GM21515 (cell line): ENCODE data around the gene ELOVL1.
"Not testable (repeated sequence)": the region's sequence is repeated elsewhere in the genome, so short reads cannot be mapped to it uniquely, and the experiment has no call there.

Experiments
- ATAC-seq: cut with Tn5 transposase; IDR thresholded peaks from one replicate; pipeline ENCODE4 v1.9.1; 2021; ENCODE audit not compliant: unreplicated experiment

The ELOVL1 gene

GRCh38 chr1:43382027-43382779 lies 14.4 kb upstream of the ELOVL1 start:
- no peak for ATAC-seq

DNA sequence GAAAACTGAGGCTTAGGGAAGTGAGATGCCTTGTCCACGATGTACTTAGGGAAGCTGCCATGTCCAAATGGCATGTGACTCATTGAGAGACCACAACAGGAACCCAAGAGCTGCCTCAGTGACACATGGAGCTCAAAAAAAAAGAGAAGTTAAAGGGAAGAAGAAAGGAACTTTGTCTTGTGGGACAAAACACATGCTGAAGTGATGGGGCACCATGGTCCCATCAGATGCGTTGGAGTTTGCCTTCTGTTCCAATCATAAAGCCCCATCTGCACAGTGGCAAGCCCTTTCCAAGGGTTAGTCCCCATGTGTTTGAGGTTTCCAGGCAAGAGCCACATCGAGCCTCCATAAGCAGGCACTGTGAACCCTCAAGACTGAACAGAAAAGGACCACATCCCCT lies 13.8 kb upstream of the ELOVL1 start:
- ATAC-seq, result no peak

GRCh38 chr1:43379476-43379875 lies 11.7 kb upstream of the ELOVL1 start:
- ATAC-seq, result no peak

DNA sequence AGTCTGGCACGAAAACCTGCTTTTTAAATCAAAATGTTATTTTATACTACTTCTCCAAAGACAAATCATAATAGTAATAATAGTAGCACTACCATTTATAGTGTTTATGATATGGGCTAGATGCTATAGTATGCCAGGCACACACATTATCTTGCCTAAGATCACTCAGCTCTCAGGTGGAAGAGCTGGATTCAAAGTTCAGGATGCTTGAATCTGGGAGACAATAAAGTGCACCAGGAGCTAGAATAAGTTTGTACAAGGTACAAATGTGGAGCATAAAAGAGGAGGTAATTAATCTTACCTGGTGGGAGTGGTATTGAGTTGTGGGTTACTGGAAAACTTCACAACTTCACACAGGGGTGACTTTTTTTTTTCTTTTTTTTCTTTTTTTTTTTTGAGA lies 10.0 kb upstream of the ELOVL1 start:
- no peak for ATAC-seq

DNA sequence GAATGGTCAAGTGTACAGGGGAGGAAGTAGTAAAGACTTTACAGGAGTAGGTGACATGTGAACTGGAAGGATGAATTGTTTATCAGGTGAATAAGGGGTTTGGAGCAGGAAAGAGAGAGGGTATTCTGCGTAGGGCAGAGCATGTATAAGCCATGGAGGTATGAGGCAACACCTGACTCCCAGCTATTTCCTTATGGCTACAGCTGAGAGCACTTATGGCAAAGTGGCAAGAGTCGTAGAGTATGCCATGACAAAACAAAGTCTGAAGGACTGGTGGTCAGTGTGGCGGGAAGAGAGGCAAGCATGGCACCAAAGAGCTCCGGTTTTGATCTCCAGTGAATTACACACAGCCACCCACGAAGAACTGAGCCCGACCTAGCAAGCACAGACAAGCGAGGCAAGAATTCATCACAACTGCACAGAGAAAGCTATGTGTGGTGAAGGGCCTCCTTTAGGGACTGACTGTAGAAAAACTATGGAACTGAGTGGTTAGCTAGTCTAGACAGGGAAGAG lies 9.0 kb upstream of the ELOVL1 start:
- no peak for ATAC-seq

DNA sequence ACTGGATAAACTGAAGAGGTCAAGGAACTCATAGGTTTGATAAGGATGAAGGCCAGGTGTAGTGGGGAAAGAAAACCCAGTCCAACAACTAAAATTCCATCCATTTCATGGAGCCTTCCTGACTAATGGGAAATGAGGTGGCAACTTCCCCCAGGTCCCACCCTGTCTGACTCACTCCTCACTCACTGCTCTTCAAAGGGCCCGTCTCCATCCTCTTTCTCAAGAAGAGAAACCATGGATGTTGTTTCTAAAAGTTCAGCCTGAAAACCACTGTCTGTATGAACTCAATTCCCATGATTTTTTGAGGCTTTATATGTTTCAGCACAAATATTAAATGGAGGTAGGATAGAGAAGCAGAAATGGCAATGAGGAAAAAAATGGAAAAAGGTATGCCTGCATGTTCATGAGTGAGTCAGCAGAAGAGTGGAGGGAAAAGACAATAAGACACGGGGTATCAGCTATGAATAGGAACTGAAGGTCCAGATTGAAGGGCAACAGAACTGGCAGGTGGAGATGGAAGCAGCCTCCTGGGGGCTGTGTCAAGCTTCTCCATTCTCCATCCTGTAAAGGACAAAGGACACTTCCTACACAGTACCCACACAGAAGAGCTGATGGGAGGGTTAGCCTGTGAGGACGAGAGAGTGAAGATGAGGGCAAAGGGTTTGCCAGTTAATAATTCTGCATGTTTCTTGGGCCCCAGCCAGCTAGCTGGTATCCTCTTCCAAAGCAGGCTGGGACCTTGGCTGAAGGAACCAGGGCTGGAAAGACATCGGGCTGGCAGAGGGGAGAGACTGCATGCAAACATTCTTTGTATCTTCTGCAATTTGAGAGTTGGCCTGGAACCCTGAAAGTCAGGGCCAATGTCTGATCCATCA lies 5.5 kb upstream of the ELOVL1 start:
- no peak for ATAC-seq

DNA sequence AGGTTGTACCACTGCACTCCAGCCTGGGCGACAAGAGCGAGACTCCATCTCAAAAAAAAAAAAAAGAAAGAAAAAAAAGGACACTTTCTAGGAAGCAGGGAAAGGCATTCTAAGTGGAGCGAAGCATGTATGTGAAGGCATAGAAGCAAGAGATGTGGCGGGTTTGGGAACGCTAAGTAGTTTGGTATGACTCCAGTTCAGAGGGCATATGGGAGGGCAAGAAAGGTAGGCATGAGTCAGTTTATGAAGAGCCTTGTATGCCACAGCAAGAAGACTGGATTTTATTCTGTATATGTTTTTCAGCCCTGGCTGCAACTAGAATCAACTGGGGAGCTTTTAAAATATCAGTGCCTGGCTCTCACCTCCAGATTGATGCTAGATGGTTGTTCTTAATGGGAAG lies 4.4 kb upstream of the ELOVL1 start:
- no peak for ATAC-seq

GRCh38 chr1:43370564-43370963 lies 2.8 kb upstream of the ELOVL1 start:
- ATAC-seq, result no peak

- ATAC-seq, result not testable (repeated sequence)
These were observed 2.0 kb upstream of the ELOVL1 start for GRCh38 chr1:43369779-43370178.

DNA sequence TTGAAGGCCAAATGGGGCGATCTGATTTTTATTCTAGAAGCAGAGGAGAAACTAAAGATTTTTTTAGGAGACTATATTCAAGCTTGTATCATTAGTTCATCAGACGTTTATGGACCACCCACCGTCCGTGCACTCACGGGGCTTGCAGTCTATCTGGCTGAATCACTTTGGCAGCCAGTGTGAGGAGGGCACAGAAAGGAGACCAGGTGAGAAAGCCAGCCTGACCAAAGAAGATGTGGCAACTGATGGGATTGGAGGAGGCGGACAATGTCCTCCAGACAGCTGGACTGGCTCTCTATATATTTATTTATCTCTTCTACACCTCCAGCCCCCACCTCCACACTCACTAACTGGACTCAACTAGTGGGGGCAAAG lies 822 bp upstream of the ELOVL1 start:
- ATAC-seq, result peak; percentile 3

DNA sequence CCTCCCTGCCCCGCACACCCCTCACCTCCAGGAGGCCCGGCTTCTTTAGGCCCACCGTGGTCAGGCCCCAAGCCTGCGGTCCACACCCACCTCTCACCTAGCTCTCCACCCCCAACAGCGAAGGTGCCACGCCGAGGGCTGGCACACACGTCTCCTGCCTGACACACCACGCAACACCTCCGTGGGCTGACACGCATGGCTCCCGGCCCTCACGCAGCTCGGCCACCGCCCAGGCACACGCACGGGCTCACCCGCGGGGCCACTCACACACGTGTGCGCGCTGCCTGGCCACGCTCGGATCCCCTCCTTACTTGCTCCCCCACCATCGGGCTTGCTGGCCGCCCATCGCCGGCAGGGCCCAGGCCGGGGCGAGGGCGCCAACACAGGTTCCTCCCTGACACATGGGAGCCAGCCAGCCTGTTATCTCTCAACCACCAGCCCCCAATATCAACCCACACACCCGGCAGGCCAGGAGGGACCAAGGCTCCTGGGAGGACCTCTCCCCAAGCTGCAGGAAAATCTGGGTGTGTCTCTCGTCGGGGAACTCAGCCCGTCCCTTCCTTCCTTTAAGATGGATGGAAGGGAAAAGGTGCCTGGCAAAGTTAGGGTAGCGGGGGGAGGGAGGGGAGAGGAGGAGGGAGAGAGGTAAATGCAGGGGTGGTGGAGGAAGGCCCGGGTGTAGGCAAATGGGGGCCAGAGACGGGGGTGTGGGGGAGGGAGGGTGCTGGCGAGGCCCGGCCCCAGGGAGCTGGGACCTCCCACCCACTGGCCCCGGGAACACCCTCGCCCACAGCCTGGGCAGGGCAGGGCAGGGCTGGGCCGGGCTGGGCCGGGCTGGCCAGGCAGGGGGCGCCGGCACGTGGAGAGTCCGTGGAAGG lies 546 bp downstream of the ELOVL1 start:
- peak; percentile 33 for ATAC-seq

- no peak for ATAC-seq
These were observed 1.2 kb downstream of the ELOVL1 start for GRCh38 chr1:43366601-43367025.

GRCh38 chr1:43366179-43366578 lies 1.6 kb downstream of the ELOVL1 start:
- no peak for ATAC-seq

DNA sequence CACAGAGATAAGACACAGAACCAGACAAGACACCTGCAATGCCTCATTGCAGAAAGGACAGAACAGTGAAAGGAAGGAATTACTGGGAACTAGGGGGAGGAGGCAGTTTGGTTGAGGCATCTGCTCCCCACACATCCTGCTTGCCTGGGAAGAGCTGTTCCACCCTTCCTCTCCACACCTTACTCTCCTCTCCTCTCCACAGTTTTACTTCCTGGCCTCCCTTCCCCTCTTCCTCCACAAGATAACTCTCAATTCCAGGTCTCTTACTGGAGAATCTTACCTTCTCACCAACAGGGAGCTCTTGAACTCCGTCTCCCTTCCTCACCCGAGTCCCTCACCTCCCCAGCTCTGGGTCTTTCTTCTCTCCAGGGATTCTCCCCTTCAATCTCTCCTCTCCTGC lies 2.1 kb downstream of the ELOVL1 start:
- ATAC-seq, result no peak

DNA sequence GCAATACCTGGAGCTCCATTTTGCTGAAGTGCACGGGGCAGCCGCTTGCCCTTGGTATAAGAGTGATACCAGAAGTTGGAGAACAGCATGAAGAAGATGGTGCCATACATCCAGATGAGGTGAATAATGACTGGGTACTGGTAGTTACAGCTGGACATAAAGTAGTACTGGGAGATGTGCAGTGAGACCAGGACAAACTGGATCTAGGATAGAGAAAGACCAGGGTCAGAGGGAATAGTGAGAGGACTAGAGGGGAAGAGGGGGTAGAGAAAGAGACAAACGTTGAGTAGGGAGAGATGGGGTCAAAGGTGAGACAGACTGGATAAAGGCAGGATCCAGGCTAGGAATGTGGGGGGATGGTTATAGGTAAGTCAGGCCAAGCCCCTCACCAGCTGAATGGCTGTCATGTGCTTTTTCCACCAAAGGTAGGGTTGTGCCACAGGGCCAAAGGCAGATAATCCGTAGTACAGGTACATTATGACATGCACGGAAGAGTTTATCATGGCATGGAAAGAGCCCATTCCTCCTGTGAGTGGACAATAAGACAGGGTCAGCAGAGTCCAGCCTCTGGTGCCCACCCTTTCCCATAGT lies 3.8 kb downstream of the ELOVL1 start:
- no peak for ATAC-seq

DNA sequence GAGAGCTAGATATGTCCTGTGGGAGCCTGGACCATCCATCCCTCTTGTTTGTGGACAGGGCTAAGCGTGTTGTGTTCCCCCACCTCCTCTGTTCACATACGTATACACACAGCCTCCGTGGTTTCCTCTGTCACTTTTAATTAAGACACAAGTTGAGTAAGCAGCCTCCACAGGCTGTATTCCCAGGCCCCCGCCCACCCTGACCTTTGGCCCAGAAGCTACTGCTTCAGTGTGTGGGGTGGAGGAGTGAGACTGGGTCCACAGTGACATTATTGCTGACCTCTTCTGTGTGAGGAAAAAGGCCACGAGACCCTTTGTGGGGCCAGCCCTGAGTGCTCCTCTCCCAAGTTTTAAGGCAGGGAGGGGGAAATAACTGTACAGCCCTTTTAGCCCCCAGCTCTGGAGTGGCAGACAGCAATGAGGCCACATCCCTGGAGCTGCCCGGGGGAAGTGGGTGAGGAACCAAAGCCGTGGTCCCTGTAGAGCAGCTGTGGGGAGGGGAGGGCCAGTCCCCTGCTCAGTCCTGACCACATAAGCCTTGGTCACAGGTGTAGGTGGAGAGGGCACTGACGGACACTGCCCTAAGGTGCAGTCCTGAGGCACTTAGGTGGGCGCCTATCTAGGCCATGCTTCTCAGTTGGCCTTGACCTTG lies 4.4 kb downstream of the ELOVL1 start:
- ATAC-seq, result no peak

- ATAC-seq, result no peak
These were observed 7.2 kb downstream of the ELOVL1 start for GRCh38 chr1:43360616-43361015.

- ATAC-seq, result no peak
These were observed 8.1 kb downstream of the ELOVL1 start for GRCh38 chr1:43359696-43360095.

GRCh38 chr1:43358746-43359693 lies 8.8 kb downstream of the ELOVL1 start, which contains the start of gene CDC20:
Gene CDC20 (plus strand): TSS chr1:43358981. CDS start chr1:43359216, 235 bp downstream.
- ATAC-seq, result peak; percentile 94
